Right kidney (tissue), 1 donor: Measurements from ENCODE around the gene RCC2.

ENCODE experiments used
- DNase-seq: peaks from one replicate; pipeline ENCODE4 v3.0.0-alpha.2; 2016

The RCC2 gene

GRCh38 chr1:17375651-17376050, 63.8 kb downstream of the RCC2 start:
- DNase-seq, result no peak

- DNase-seq, result no peak
Observed at GRCh38 chr1:17372955-17373354, 66.5 kb downstream of the RCC2 start.

GRCh38 chr1:17371896-17372295, 67.6 kb downstream of the RCC2 start, which contains the start of gene PADI6:
TSS of gene PADI6 (plus strand) at chr1:17372196. CDS start at chr1:17372246, 50 bp downstream.
- DNase-seq, result no peak

- no peak for DNase-seq
Observed at GRCh38 chr1:17370618-17371017, 68.9 kb downstream of the RCC2 start.

- DNase-seq, result no peak
Observed at GRCh38 chr1:17369466-17369865, 70.0 kb downstream of the RCC2 start.

GRCh38 chr1:17365293-17365692, 74.2 kb downstream of the RCC2 start:
- DNase-seq, result no peak

GRCh38 chr1:17363771-17364170, 75.7 kb downstream of the RCC2 start:
- DNase-seq, result no peak

- no peak for DNase-seq
Observed at GRCh38 chr1:17363351-17363750, 76.1 kb downstream of the RCC2 start.

GRCh38 chr1:17361687-17362086, 77.8 kb downstream of the RCC2 start:
- DNase-seq, result no peak

GRCh38 chr1:17360272-17360956, 79.1 kb downstream of the RCC2 start:
- DNase-seq, result no peak

- DNase-seq, result no peak
Observed at GRCh38 chr1:17359808-17360207, 79.7 kb downstream of the RCC2 start.

- DNase-seq, result no peak
Observed at GRCh38 chr1:17359031-17359430, 80.4 kb downstream of the RCC2 start.

GRCh38 chr1:17358557-17358956, 80.9 kb downstream of the RCC2 start:
- no peak for DNase-seq
